ENCODE data around the gene TUBB2B. TPM values are rescaled to one million over a fixed set of nuclear protein-coding genes. Genes with fewer than 3 reads are reported as not detected.

TUBB2B gene
- total and polyA plus RNA-seq, 9 of the 15 experiments (the other 6 are each of a cell fraction or from before 2014, with no cell fraction given), result 0.11 to 9.7 (median 4.6) TPM

DNA sequence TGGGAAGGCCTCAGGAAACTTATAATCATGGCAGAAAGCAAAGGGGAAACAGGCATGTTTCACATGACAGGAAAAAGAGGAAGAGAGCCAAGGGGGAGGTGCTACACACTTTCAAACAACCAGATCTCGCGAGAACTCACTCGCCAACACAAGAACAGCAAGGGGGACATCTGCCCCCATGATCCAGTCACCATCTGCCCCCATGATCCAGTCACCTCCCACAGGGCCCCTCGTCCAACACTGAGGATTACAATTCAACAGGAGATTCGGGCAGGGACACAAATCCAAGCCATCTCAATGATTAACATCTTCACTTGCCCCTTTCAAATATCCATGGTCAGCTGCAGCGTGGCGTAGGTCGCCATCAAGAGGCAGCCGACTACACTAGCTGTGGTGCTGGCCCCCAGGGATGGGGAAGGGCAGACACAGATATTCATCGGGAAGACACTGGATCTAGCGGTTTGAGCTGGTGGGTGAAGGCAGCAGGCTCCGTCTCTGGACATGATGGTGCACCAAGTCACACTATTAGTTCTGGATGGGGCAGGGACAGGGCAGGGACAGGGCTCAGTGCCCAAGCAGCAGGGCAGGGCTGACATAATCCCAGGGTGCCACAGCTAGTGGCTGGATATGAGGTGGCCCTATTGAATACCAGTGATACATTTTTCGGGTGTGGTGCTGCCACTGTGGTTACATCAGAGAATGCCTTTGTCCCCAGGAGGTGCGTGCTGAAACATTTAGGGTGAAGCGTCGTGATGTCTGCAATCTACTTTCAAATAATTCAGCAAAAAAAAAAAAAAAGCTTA is 31.6 kb downstream of the TUBB2B start (continued):
- TF ChIP-seq, protein P1, sequence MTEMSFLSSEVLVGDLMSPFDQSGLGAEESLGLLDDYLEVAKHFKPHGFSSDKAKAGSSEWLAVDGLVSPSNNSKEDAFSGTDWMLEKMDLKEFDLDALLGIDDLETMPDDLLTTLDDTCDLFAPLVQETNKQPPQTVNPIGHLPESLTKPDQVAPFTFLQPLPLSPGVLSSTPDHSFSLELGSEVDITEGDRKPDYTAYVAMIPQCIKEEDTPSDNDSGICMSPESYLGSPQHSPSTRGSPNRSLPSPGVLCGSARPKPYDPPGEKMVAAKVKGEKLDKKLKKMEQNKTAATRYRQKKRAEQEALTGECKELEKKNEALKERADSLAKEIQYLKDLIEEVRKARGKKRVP (CRISPR knock-in tag; IDR thresholded peaks at IDR 0.05), result no peak; the same call in 1 of the 2 replicates
- 0 out of 2 replicates have a peak, but pooled peaks have one; percentile 10 for TF ChIP-seq BCOR (IDR thresholded peaks at IDR 0.05)
- peak; percentile 30; the same call in 1 of the 2 replicates for TF ChIP-seq MBD2 (IDR thresholded peaks at IDR 0.05; ENCODE audit: borderline replicate concordance, low read depth)
- peak; percentile 14; the same call in 1 of the 2 replicates for TF ChIP-seq MAFK (IDR thresholded peaks at IDR 0.05; ENCODE audit: low read length)
- TF ChIP-seq ARNT (IDR thresholded peaks at IDR 0.05), result 0 out of 4 replicates have a peak, but pooled peaks of 1 of the 2 experiments have one; percentile 58
- peak; percentile 97 for TF ChIP-seq CHD2 (IDR thresholded peaks at IDR 0.05; ENCODE audit: low read depth, low read length)
- TF ChIP-seq, protein P2, sequence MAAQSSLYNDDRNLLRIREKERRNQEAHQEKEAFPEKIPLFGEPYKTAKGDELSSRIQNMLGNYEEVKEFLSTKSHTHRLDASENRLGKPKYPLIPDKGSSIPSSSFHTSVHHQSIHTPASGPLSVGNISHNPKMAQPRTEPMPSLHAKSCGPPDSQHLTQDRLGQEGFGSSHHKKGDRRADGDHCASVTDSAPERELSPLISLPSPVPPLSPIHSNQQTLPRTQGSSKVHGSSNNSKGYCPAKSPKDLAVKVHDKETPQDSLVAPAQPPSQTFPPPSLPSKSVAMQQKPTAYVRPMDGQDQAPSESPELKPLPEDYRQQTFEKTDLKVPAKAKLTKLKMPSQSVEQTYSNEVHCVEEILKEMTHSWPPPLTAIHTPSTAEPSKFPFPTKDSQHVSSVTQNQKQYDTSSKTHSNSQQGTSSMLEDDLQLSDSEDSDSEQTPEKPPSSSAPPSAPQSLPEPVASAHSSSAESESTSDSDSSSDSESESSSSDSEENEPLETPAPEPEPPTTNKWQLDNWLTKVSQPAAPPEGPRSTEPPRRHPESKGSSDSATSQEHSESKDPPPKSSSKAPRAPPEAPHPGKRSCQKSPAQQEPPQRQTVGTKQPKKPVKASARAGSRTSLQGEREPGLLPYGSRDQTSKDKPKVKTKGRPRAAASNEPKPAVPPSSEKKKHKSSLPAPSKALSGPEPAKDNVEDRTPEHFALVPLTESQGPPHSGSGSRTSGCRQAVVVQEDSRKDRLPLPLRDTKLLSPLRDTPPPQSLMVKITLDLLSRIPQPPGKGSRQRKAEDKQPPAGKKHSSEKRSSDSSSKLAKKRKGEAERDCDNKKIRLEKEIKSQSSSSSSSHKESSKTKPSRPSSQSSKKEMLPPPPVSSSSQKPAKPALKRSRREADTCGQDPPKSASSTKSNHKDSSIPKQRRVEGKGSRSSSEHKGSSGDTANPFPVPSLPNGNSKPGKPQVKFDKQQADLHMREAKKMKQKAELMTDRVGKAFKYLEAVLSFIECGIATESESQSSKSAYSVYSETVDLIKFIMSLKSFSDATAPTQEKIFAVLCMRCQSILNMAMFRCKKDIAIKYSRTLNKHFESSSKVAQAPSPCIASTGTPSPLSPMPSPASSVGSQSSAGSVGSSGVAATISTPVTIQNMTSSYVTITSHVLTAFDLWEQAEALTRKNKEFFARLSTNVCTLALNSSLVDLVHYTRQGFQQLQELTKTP (IDR thresholded peaks at IDR 0.05; ENCODE audit: low read depth in 1 of 2, partially characterized antibody in 2 of 2), result peak in 1 of 2 experiments; percentile 47
- TF ChIP-seq HDAC8 (tag; IDR thresholded peaks at IDR 0.05), result no peak
- peak in 1 of 2 experiments; percentile 23; a peak in 1 of 4 replicates for TF ChIP-seq HDAC1 (IDR thresholded peaks at IDR 0.05)
- TF ChIP-seq BRD9 (IDR thresholded peaks at IDR 0.05; ENCODE audit: low read depth, partially characterized antibody), result peak; percentile 84
- TF ChIP-seq KDM5B (IDR thresholded peaks at IDR 0.05; ENCODE audit: insufficient replicate concordance, low read depth, low read length), result peak; percentile 67
- TF ChIP-seq ERF (CRISPR knock-in tag; IDR thresholded peaks at IDR 0.05), result 0 out of 2 replicates have a peak, but pooled peaks have one; percentile 45
- TF ChIP-seq SP2 (IDR thresholded peaks at IDR 0.05; ENCODE audit: extremely low read depth, low read depth, low read length, poor library complexity, severe bottlenecking), result no peak
- peak; percentile 85 for TF ChIP-seq EP400 (IDR thresholded peaks at IDR 0.05)
- no peak for TF ChIP-seq FOXA3 (CRISPR knock-in tag; conservative IDR thresholded peaks at IDR 0.05 in 1 of 2, IDR thresholded peaks at IDR 0.05 in 1 of 2)
- no peak; the same call in 1 of the 2 replicates for TF ChIP-seq KLF16 (IDR thresholded peaks at IDR 0.05)
- TF ChIP-seq HNRNPLL (IDR thresholded peaks at IDR 0.05; ENCODE audit: low read depth, low read length, poor library complexity, severe bottlenecking), result no peak
- TF ChIP-seq PURB (CRISPR knock-in tag; IDR thresholded peaks at IDR 0.05; ENCODE audit: low read depth), result no peak
- TF ChIP-seq, protein P3, sequence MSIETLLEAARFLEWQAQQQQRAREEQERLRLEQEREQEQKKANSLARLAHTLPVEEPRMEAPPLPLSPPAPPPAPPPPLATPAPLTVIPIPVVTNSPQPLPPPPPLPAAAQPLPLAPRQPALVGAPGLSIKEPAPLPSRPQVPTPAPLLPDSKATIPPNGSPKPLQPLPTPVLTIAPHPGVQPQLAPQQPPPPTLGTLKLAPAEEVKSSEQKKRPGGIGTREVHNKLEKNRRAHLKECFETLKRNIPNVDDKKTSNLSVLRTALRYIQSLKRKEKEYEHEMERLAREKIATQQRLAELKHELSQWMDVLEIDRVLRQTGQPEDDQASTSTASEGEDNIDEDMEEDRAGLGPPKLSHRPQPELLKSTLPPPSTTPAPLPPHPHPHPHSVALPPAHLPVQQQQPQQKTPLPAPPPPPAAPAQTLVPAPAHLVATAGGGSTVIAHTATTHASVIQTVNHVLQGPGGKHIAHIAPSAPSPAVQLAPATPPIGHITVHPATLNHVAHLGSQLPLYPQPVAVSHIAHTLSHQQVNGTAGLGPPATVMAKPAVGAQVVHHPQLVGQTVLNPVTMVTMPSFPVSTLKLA (conservative IDR thresholded peaks at IDR 0.05), result peak; percentile 45 to 52; a peak in 1 of 4 replicates
